HG03066 (cell line): ENCODE data around the gene HSP90B1.

Experiments
- ATAC-seq: cut with Tn5 transposase; IDR thresholded peaks from one replicate; pipeline ENCODE4 v1.9.1; 2021; ENCODE audit warnings: low read depth; ENCODE audit not compliant: unreplicated experiment

HSP90B1 gene

GRCh38 chr12:103969391-103969790 lies 39.2 kb downstream of the HSP90B1 start:
- no peak for ATAC-seq

- ATAC-seq: no peak
Observed at GRCh38 chr12:103973909-103974308, 43.7 kb downstream of the HSP90B1 start.

- no peak for ATAC-seq
Observed at GRCh38 chr12:103975368-103975767, 45.2 kb downstream of the HSP90B1 start.

- no peak for ATAC-seq
Observed at GRCh38 chr12:103978384-103978982, 48.3 kb downstream of the HSP90B1 start.

- no peak for ATAC-seq
Observed at GRCh38 chr12:103986829-103987228, 56.6 kb downstream of the HSP90B1 start.

- ATAC-seq: no peak
Observed at GRCh38 chr12:103994235-103994634, 64.0 kb downstream of the HSP90B1 start.

GRCh38 chr12:103996595-103996994 lies 66.4 kb downstream of the HSP90B1 start:
- no peak for ATAC-seq

- ATAC-seq: no peak
Observed at GRCh38 chr12:103997286-103997900, 67.2 kb downstream of the HSP90B1 start.
